Transverse colon (tissue), 4 donors: ENCODE data around the gene ZNF674. TPM values are rescaled to one million over a fixed set of nuclear protein-coding genes. Genes with fewer than 3 reads are reported as not detected.

ENCODE experiments used
- DNase-seq: peaks from one replicate; pipeline ENCODE4 v3.0.0-alpha.2; 2019
- H3K27ac ChIP-seq, 4 donors: fragments of 200-600 bp; sonication (generic); 2 replicates each; pipeline ENCODE4 v1.5.1; 2016 to 2018; ENCODE audit warnings: inconsistent platforms in 4 of 4
- H3K27me3 ChIP-seq: fragments of 200-600 bp; sonication (generic); 2 replicates; pipeline ENCODE4 v1.5.1; 2017; ENCODE audit warnings: inconsistent platforms
- H3K36me3 ChIP-seq, 4 donors: fragments of 200-600 bp; sonication (generic); 2 replicates each; pipeline ENCODE4 v1.5.1; 2017 to 2019; ENCODE audit warnings: inconsistent platforms in 4 of 4
- H3K4me1 ChIP-seq, 4 donors: fragments of 200-600 bp; sonication (generic); 2 replicates each; pipeline ENCODE4 v1.5.1; 2017 to 2020; ENCODE audit warnings: inconsistent platforms in 4 of 4
- H3K4me3 ChIP-seq, 4 donors: fragments of 200-600 bp; sonication (generic); 1 replicate in 1 of 4; 2 replicates in 3 of 4; pipeline versions ENCODE4 v1.5.1 to v1.6.1; 2017 to 2019; ENCODE audit warnings: inconsistent platforms in 4 of 4
- H3K9me3 ChIP-seq, 2 donors: fragments of 200-600 bp; sonication (generic); 2 replicates each; pipeline ENCODE4 v1.5.1; 2017 to 2019; ENCODE audit warnings: inconsistent platforms in 2 of 2
- EP300 ChIP-seq: sonication (generic); formaldehyde crosslinking; IDR thresholded peaks from one replicate; pipeline ENCODE4 v1.6.1; 2017; ENCODE audit warnings: antibody characterized with exemption, low read depth
- POLR2A ChIP-seq: fragments of 450-650 bp; IDR thresholded peaks from one replicate; pipeline ENCODE4 v1.6.1; 2016; ENCODE audit warnings: antibody characterized with exemption, mild to moderate bottlenecking, moderate library complexity
- POLR2AphosphoS5 ChIP-seq, 3 donors: sonication (generic); formaldehyde crosslinking; IDR thresholded peaks; one replicate each; pipeline ENCODE4 v1.6.1; 2016; ENCODE audit warnings: antibody characterized with exemption in 3 of 3
- WGBS, 2 donors: methylation state at CpG; one replicate each; pipeline ENCODE4 v1.1.5; 2018; ENCODE audit warnings: low coverage in 1 of 2; 5-methylcytosine and 5-hydroxymethylcytosine counted together
- in situ Hi-C, 4 donors: fragments of 200-750 bp; cut with MboI; loops; one replicate each; pipeline versions ENCODE4 v1.15.0 to v1.15.1; 2017; ENCODE audit warnings: low sequenced_read_pairs in 3 of 4, low pct_ligation_motif_present in 1 of 4, low pct_unique_long_range_greater_than_20kb in 1 of 4
- intact Hi-C: fragments of 100-400 bp; cut with DNase I; formaldehyde crosslinking; loops from one replicate; pipeline ENCODE4 v1.15.1; 2023; ENCODE audit warnings: low total_unique reads
- total RNA-seq, 4 donors: library from RNA; depleted of rRNA; stranded (reverse); fragments of >200 nt; gene quantifications; one replicate each; pipeline ENCODE4 v1.1.0, GENCODE V29; 2016
- TF ChIP-seq, protein P1 (sequence below), 5 experiments: fragments of 200-600 bp in 3 of 5; fragments of 450-650 bp in 2 of 5; sonication (generic) in 3 of 5; IDR thresholded peaks; 1 replicate in 2 of 5; 2 replicates in 3 of 5; pipeline ENCODE4 v1.5.1; 2016 to 2017; ENCODE audit warnings: antibody characterized with exemption in 5 of 5, inconsistent platforms in 3 of 5, mild to moderate bottlenecking in 2 of 5, moderate library complexity in 1 of 5

Gene ZNF674
- total RNA-seq, 4 donors from 2014 or later: 0.37 to 11.0 (median 5.6) TPM

DNA sequence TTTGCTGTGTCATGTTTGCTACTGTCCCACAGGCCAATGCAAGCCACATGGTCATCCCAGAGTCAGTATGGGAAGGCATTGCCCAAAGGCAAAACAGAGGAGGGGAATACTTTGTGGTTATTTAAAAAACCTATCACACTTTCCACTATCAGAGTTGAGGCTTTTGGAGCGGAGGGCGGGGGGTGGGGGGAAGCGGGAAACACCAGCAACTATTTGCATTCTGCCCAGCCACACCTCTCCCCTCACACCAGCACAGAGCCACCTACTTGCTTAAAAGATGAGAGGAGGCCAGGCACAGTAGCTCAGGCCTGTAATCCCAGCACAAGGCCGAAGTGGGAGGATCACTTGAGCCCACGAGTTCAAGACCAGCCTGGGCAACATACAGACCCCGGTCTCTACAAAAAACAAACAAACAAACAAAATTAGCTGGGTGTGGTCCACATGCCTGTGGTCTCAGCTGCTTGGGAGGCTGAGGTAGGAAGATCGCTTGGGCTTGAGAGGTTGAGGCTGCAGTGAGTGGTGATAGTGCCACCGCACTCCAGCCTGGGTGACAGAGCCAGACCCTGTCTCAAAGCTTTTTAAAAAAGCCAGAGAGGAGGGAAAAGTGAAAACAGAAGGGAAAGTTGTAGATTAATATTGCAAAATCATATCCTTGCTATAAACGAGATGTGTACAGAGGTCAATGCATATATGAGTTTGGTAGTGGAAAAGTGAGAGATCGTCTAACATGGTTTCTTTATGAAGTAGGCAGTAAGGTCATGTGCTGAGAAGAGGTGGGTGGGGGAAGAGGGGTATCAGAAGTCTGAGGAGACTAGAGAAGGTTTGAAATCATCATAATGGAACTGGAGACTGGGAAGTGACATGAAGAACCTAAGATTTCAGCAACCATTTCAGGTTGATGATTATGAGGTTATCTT is 26.5 kb upstream of the ZNF674 start:
- Histone ChIP-seq H3K4me1 (peaks cover 0 to 14% (median 10%) of the 10 kb centered on the region in 4 donors), H3K36me3 (no peaks in the 10 kb centered on the region), H3K27me3 (peaks cover 7% of the 10 kb centered on the region), H3K4me3 (no peak overlapping the region), H3K9me3 (no peaks in the 10 kb centered on the region), H3K27ac (no peak overlapping the region)
- 76% methylated on average over 10 of the region's 10 CpGs; no CpG with 5 or more reads in 1 of the 2 donors for WGBS, 2 donors
- TF ChIP-seq, protein P1, sequence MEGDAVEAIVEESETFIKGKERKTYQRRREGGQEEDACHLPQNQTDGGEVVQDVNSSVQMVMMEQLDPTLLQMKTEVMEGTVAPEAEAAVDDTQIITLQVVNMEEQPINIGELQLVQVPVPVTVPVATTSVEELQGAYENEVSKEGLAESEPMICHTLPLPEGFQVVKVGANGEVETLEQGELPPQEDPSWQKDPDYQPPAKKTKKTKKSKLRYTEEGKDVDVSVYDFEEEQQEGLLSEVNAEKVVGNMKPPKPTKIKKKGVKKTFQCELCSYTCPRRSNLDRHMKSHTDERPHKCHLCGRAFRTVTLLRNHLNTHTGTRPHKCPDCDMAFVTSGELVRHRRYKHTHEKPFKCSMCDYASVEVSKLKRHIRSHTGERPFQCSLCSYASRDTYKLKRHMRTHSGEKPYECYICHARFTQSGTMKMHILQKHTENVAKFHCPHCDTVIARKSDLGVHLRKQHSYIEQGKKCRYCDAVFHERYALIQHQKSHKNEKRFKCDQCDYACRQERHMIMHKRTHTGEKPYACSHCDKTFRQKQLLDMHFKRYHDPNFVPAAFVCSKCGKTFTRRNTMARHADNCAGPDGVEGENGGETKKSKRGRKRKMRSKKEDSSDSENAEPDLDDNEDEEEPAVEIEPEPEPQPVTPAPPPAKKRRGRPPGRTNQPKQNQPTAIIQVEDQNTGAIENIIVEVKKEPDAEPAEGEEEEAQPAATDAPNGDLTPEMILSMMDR (IDR thresholded peaks at IDR 0.05): no peak
- no peak for TF ChIP-seq POLR2A
- no peak for TF ChIP-seq EP300
- no peak for TF ChIP-seq POLR2AphosphoS5 (IDR thresholded peaks at IDR 0.05)
- intact Hi-C loops: no loop called here
- in situ Hi-C loops: loop anchor here in 1 of 4 donors (25.0 kb wide), 1 partner anchor 216 kb away; no protein-coding TSS in a partner anchor
- DNase-seq: no peak

DNA sequence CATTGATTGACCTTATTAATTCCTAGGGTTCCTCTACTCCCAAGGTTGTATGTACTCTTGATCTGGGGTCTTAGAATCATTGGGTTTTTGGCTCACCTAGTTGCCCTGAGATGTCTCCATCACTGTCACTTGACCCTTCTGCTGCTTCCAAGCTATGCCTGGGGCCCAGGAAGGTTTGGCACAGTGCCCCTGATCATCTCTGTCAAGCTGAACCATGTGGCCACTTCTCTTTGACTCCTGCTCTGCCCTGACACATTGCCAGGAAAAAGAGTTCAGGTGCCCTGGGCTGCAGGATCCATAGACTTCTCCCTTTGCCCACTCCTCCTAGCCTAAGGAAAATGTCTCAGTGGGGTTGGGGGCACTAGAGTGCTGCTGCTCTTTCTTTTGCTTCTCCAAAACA is 24.4 kb upstream of the ZNF674 start:
- H3K36me3 ChIP-seq: no peaks in the 10 kb centered on the region
- H3K4me3 ChIP-seq: no peak overlapping the region
- no peaks in the 10 kb centered on the region for H3K9me3 ChIP-seq
- in situ Hi-C loops: loop anchor here in 1 of 4 donors (25.0 kb wide), 1 partner anchor 218 kb away; no protein-coding TSS in a partner anchor
- H3K27ac ChIP-seq: no peak overlapping the region
- H3K4me1 ChIP-seq: peaks cover 0 to 7% (median 3%) of the 10 kb centered on the region in 4 donors
- intact Hi-C loops: no loop called here
- TF ChIP-seq, protein P1 (IDR thresholded peaks at IDR 0.05): no peak
- TF ChIP-seq POLR2AphosphoS5 (IDR thresholded peaks at IDR 0.05): no peak
- TF ChIP-seq POLR2A: no peak
- no peak for TF ChIP-seq EP300
- no peak for DNase-seq
- peaks cover under 1% of the 10 kb centered on the region for H3K27me3 ChIP-seq

DNA sequence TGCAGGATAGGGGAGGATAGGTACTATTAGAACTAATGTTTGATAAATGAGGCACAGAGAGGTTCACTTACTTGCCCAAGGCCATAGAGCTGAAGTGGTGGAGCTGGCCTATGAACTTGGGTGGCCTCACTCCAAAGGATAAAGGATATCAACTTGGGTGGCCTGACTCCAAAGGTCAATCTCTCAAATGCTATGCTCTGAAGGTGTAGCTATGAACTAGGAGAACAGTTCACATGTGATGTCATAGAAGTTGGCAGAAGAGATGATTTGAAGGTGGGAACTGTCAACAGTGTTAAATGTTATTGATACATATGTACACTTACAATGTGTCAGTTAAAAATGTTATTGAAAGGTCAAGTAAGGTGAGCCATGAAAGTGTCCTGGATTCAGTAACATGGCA is 22.2 kb upstream of the ZNF674 start:
- no peak for DNase-seq
- Histone ChIP-seq H3K36me3 (no peaks in the 10 kb centered on the region), H3K4me3 (no peak overlapping the region), H3K27ac (no peak overlapping the region), H3K4me1 (no peaks in the 10 kb centered on the region), H3K9me3 (no peaks in the 10 kb centered on the region), H3K27me3 (no peaks in the 10 kb centered on the region)
- in situ Hi-C loops: loop anchor here in 1 of 4 donors (25.0 kb wide), 1 partner anchor 220 kb away; no protein-coding TSS in a partner anchor
- TF ChIP-seq EP300 (no peak), POLR2AphosphoS5 (IDR thresholded peaks at IDR 0.05) (no peak), POLR2A (no peak)
- TF ChIP-seq, protein P1 (IDR thresholded peaks at IDR 0.05): no peak
- intact Hi-C loops: no loop called here

DNA sequence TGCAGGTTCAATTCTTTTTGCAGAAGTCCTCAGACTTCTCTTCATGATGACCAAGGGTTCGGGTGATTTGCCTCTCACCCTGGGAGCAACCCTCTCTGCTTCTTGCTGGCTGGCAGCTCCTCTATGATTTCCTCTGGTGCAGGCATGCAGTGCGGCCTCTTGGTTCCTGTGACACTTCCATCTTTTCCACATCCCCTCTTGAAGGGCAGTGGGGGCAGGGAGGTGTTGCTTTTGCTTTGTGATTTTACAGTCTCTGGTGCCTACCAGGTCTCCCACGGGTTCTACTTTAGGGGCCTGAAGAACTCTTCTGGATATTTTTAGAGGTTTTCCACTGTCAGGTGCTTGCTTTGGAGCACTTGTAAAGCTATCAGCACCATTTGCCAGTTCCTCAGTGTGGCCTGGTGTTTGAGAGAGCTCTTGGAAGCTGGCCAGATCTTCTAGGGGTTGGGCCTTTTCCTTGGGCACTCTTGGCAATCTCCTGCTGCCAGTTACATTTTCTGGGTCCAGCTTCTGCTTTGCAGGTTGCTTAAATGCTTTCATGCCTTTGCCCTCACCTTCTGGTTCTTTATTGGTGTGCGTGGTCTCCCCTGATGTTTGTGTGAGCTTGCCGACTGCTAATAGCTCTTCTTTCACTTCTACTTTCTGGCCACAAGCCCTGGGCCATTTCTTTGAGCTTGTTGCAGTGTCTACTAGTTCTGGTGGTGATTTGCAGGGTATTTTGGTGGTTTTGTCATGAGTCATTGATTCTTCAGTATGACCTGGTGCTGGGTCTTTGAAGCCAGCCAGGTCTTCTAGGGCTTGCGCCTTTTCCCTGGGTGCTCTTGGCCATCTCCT is 16.8 kb upstream of the ZNF674 start:
- H3K4me1 ChIP-seq: peaks cover 0 to 5% (median 0%) of the 10 kb centered on the region in 4 donors
- H3K27me3 ChIP-seq: no peaks in the 10 kb centered on the region
- H3K36me3 ChIP-seq: no peaks in the 10 kb centered on the region
- no peak for TF ChIP-seq POLR2AphosphoS5 (IDR thresholded peaks at IDR 0.05)
- no peak for TF ChIP-seq POLR2A
- TF ChIP-seq EP300: no peak
- TF ChIP-seq, protein P1 (IDR thresholded peaks at IDR 0.05): no peak
- DNase-seq: peak; percentile 24
- H3K27ac ChIP-seq: peak overlapping the region in 1 of 4 donors; percentile 17
- H3K4me3 ChIP-seq: no peak overlapping the region
- WGBS, 2 donors: 65% methylated on average over 6 of the region's 6 CpGs; no CpG with 5 or more reads in 1 of the 2 donors
- intact Hi-C loops (no loop called here), in situ Hi-C loops (loop anchor here in 1 of 4 donors (25.0 kb wide), 1 partner anchor 225 kb away; no protein-coding TSS in a partner anchor)
- H3K9me3 ChIP-seq: no peaks in the 10 kb centered on the region
